ENCODE measurements around the gene VPS13D.

VPS13D gene

DNA sequence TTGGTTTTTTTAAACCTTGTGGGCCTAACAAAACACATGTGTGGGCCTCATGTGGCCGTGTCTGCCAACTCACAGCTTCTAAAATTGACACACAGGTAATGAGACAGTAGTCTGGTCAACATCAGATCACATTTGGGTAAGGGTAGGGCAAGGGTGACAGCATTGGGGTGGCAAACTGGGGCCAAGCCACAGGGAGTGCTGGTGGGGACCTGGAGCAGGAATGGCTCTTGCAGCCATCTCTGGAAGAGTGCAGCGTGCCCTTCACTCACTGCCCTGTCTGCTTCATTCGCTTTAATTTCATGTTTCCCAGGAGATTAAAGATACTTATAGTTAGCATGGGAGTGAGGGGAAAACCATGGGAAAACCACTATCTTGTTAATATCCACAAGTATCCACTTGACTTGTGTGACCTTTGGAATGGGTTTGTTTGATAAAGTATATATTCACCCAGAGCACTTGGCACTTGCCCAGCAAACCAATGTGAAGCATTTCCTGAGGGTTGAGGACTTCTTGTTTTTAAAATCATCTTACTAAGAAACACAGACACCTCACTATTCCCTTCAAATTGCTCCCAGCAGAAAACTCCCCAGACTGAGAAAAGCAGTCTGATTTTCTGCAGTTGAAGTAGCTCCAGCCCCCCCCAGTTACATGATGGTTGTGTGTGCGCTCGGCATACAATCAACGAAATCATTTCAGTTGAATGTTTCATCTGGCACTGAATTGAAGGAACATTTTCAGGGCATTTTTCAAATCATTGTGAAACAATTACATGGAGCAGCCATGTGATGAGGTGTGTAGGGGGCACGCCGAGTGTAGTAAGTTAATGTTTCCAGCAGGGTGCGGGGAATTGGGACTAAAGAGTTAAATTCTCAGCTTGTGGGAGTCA is 175.7 kb downstream of the VPS13D start:
- Histone ChIP-seq H3K4me1 (ENCODE audit: control insufficient read depth, insufficient read depth, low read length, unreplicated experiment) (peaks cover 22% of the 10 kb centered on the region), H3K27me3 (ENCODE audit: insufficient read depth, low read length) (no peaks in the 10 kb centered on the region), H3K79me2 (ENCODE audit: control insufficient read depth, insufficient read depth, low read length, unreplicated experiment) (no peaks in the 10 kb centered on the region), H3K4me3 (ENCODE audit: low read depth, low read length) (no peak overlapping the region), H3K27ac (ENCODE audit: low read depth, low read length) (no peak overlapping the region), H3K36me3 (ENCODE audit: insufficient read depth, low read length) (peaks cover 24% of the 10 kb centered on the region), H2AFZ (ENCODE audit: low read length, unreplicated experiment) (no peak overlapping the region)

DNA sequence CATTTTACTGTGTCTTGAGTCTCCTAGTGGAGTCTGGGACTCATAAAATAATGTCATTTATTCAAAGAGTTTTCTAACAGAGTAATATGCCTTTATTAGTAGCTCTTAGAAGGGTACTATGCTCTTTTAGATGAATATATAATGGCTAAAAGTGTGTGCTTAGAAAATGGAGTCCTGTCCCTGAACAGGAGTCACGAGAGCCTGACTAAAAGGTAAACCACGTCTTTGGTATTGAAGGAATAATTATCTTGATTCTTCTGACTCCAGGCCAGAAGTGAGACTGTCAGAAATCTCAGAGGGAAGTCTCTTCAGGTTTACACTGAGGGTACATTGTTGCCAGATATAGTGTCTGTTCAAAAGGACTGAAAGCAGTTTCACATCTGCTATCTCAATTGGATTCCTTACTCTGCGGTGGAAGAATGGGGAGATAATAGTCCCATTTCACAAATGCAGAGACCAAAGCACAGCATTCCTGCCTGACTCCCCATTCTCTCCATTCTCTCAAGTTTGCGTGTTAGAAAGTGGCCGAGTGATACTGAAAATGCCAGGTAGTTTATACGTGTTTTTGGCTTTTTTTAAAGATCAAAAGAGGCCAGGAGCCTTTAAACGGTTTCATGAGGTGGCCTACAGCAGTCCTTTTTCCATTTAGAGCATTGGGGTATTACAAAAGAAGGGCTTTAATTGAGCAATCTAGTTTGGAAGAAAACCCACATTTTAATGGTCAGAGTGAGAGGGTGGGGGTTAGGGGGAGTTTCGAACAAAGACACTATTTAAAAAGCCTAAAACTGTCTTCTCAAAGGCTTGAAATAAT is 176.6 kb downstream of the VPS13D start:
- H3K4me3 ChIP-seq (ENCODE audit: low read depth, low read length), result no peak overlapping the region

DNA sequence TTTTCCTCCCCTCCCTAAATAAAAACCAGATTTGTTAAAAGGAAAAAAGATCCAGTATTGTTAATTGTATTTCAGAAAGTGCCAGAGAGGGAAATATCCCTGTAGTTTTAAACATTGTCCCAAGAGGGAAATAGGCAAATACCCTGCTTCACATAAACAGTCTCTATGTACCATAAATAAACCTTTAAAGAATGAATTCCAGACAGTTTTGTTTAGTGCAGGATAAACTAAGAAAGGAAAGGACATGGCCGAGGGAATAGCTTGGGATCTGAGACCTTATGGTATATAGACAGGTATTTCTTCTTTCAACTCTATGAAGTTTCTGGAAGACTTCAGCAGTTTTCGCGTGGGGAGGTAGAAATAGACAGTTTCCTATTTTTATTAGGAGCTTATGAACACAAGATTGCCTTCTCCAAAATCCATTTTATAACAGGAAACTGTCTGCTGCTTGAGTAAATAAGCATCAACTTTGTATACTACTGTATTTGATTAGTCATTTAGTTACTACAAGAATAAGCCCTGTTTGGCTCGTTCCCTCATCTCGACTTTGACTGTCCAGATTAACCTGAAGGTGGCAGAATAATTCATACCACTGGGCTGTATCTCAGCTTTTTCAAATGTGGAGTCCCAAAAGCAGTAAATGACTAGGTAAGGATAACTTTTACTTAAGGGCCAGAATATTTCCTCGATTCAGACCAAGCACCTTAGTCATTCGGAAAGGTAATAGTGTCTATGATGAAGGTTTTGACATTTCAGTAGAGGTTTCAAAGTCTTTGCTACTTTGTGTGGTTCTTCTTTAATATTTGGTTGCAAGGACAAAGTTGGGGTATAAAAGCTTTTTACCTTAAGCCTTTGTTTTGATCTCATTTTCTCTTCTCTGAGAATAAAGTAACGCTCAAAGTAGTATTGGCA is 177.5 kb downstream of the VPS13D start:
- H3K27me3 ChIP-seq (ENCODE audit: insufficient read depth, low read length), result no peaks in the 10 kb centered on the region
- no peak overlapping the region for H3K27ac ChIP-seq (ENCODE audit: low read depth, low read length)
- H3K4me1 ChIP-seq (ENCODE audit: control insufficient read depth, insufficient read depth, low read length, unreplicated experiment), result peaks cover 22% of the 10 kb centered on the region
- no peak overlapping the region for H3K4me3 ChIP-seq (ENCODE audit: low read depth, low read length)
- H3K79me2 ChIP-seq (ENCODE audit: control insufficient read depth, insufficient read depth, low read length, unreplicated experiment), result no peaks in the 10 kb centered on the region
- H3K36me3 ChIP-seq (ENCODE audit: insufficient read depth, low read length), result peaks cover 28% of the 10 kb centered on the region
- no peak overlapping the region for H2AFZ ChIP-seq (ENCODE audit: low read length, unreplicated experiment)

More for the DNA sequence above, 176.6 kb downstream of the VPS13D start:
- Histone ChIP-seq H3K27ac (ENCODE audit: low read depth, low read length) (no peak overlapping the region), H3K36me3 (ENCODE audit: insufficient read depth, low read length) (peaks cover 28% of the 10 kb centered on the region), H3K79me2 (ENCODE audit: control insufficient read depth, insufficient read depth, low read length, unreplicated experiment) (no peaks in the 10 kb centered on the region), H2AFZ (ENCODE audit: low read length, unreplicated experiment) (no peak overlapping the region), H3K4me1 (ENCODE audit: control insufficient read depth, insufficient read depth, low read length, unreplicated experiment) (peaks cover 22% of the 10 kb centered on the region), H3K27me3 (ENCODE audit: insufficient read depth, low read length) (no peaks in the 10 kb centered on the region)

DNA sequence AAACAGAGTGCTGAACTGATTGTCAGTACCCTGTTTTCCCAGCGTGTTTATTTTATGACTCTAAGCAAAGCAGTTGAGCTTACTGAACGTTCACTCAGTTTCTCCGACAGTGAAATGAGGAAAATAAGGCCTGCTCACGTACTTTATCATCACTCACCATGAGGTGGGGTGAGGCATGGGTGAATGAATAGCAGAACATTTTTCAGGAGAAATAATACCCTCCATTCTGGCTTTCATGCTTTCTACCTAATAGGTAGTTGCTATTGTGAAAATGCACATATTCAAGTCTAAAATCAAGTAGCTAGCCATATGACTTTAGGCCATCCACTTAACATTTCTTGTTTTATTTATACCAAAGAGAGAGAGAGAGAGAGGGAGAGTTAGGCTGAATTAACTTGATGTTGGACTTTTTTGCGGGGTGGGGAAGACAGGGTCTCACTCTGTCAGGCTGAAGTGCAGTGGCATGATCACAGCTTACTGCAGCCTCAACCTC is 178.2 kb downstream of the VPS13D start:
- Histone ChIP-seq H3K27ac (ENCODE audit: low read depth, low read length) (no peak overlapping the region), H3K4me1 (ENCODE audit: control insufficient read depth, insufficient read depth, low read length, unreplicated experiment) (peaks cover 22% of the 10 kb centered on the region), H3K36me3 (ENCODE audit: insufficient read depth, low read length) (peaks cover 30% of the 10 kb centered on the region), H3K79me2 (ENCODE audit: control insufficient read depth, insufficient read depth, low read length, unreplicated experiment) (no peaks in the 10 kb centered on the region), H2AFZ (ENCODE audit: low read length, unreplicated experiment) (no peak overlapping the region), H3K4me3 (ENCODE audit: low read depth, low read length) (no peak overlapping the region), H3K27me3 (ENCODE audit: insufficient read depth, low read length) (no peaks in the 10 kb centered on the region)

DNA sequence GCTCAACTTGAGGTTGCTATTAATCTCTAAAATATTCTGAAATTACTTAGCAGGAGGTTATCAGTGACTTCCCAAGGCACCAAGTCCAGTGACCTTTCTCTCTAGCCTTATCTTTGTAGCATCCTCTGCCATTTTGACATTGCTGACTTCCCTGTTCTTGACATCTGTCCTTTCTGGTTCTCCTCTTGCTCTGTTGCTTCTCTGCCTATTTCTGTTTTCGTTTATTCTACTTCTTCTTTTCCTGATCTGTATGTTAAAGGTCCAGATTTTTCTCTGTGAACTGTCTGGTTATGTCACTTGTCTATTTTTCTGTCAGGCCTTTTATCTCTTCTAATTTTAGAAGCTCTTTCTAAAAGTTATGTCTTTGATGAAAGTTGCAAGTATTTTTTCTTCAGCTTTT is 178.8 kb downstream of the VPS13D start:
- Histone ChIP-seq H3K4me1 (ENCODE audit: control insufficient read depth, insufficient read depth, low read length, unreplicated experiment) (peaks cover 22% of the 10 kb centered on the region), H3K36me3 (ENCODE audit: insufficient read depth, low read length) (peaks cover 24% of the 10 kb centered on the region), H3K4me3 (ENCODE audit: low read depth, low read length) (no peak overlapping the region), H3K27ac (ENCODE audit: low read depth, low read length) (no peak overlapping the region), H3K79me2 (ENCODE audit: control insufficient read depth, insufficient read depth, low read length, unreplicated experiment) (no peaks in the 10 kb centered on the region), H3K27me3 (ENCODE audit: insufficient read depth, low read length) (no peaks in the 10 kb centered on the region), H2AFZ (ENCODE audit: low read length, unreplicated experiment) (no peak overlapping the region)

DNA sequence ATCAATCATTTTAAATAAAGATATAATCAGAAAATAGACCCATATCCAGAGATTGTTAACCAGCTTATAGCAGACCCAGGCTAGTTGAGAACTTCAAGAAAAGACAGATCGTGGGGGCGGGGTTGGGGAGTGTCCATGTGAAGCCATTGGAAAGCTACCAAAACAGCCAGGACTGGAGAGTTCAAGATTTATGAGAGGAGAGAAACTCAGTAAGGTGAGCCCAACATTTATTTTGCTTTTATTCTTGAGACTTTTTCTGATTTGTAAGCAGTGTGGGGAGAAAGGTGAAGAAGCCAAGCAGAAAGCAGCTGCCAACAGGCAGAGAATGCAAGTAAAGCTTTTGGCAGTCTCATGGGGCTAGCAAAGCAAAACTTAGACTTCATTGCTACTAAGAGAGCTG is 179.9 kb downstream of the VPS13D start:
- Histone ChIP-seq H3K27me3 (ENCODE audit: insufficient read depth, low read length) (no peaks in the 10 kb centered on the region), H3K36me3 (ENCODE audit: insufficient read depth, low read length) (peaks cover 18% of the 10 kb centered on the region), H3K27ac (ENCODE audit: low read depth, low read length) (no peak overlapping the region), H3K4me3 (ENCODE audit: low read depth, low read length) (no peak overlapping the region), H3K79me2 (ENCODE audit: control insufficient read depth, insufficient read depth, low read length, unreplicated experiment) (no peaks in the 10 kb centered on the region), H3K4me1 (ENCODE audit: control insufficient read depth, insufficient read depth, low read length, unreplicated experiment) (peaks cover 22% of the 10 kb centered on the region), H2AFZ (ENCODE audit: low read length, unreplicated experiment) (no peak overlapping the region)

DNA sequence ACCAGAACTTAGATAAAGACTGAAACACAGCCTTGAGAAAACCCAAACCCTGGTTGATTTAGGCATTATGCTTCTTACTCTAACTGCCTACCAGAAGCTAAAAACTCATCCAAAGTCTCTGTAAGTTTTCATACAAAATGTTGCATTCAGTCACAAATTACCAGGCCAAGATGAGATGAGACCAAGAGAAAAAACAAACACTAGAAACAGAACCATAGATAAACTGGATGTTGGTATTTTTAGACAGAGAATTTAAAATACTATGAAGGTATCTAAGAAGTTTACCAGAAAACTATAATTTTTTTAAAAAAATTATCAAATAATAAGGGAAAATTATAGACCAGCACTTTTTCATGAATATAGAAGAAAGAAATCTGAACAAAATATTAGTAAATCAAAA is 180.5 kb downstream of the VPS13D start:
- H3K36me3 ChIP-seq (ENCODE audit: insufficient read depth, low read length), result peaks cover 18% of the 10 kb centered on the region

DNA sequence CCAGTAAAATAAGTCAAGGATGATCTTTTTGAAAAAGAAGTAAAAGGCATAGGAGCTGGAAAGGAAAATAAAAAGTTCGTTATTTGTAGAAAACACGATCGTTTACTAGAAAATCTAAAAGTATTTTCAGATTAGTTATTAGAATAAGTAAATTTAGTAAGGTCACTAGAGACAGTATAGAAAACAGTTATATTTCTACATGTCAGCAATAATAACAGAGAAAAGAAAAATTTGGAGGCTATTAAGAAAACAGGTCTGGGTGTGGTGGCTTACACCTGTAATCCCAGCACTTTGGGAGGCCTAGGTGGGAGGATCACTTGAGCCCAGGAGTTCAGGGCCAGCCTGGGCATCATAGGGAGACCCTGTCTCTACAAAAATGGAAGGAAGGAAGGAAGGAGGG is 181.3 kb downstream of the VPS13D start:
- Histone ChIP-seq H2AFZ (ENCODE audit: low read length, unreplicated experiment) (no peak overlapping the region), H3K4me3 (ENCODE audit: low read depth, low read length) (no peak overlapping the region)

More for the DNA sequence above, 180.5 kb downstream of the VPS13D start:
- H3K4me3 ChIP-seq (ENCODE audit: low read depth, low read length), result no peak overlapping the region
- H3K79me2 ChIP-seq (ENCODE audit: control insufficient read depth, insufficient read depth, low read length, unreplicated experiment), result no peaks in the 10 kb centered on the region
- no peak overlapping the region for H3K27ac ChIP-seq (ENCODE audit: low read depth, low read length)
- H2AFZ ChIP-seq (ENCODE audit: low read length, unreplicated experiment), result no peak overlapping the region
- H3K27me3 ChIP-seq (ENCODE audit: insufficient read depth, low read length), result no peaks in the 10 kb centered on the region
- peaks cover 19% of the 10 kb centered on the region for H3K4me1 ChIP-seq (ENCODE audit: control insufficient read depth, insufficient read depth, low read length, unreplicated experiment)

DNA sequence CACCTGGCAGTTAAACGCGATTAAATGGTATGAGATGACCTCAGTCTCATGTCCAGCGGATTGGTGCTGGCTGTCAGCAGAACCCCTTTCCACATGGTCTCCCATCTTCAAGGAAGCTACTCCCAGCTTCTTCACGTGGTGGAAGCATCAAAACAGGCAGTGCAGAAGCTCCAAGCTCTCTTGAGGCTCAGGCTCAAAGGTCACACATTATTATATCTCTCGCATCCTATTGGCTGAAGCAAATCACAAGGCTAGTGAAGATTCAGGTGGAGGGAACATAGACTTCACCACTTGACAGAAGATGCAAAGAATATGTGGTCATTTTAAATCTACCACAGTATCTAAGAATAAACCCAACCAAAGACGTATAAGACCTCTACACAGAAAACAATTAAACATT is 181.9 kb downstream of the VPS13D start:
- Histone ChIP-seq H3K4me1 (ENCODE audit: control insufficient read depth, insufficient read depth, low read length, unreplicated experiment) (peaks cover 5% of the 10 kb centered on the region), H3K36me3 (ENCODE audit: insufficient read depth, low read length) (peaks cover 20% of the 10 kb centered on the region), H3K27me3 (ENCODE audit: insufficient read depth, low read length) (no peaks in the 10 kb centered on the region)

More for the DNA sequence above, 181.3 kb downstream of the VPS13D start:
- no peaks in the 10 kb centered on the region for H3K27me3 ChIP-seq (ENCODE audit: insufficient read depth, low read length)
- peaks cover 18% of the 10 kb centered on the region for H3K36me3 ChIP-seq (ENCODE audit: insufficient read depth, low read length)
- no peak overlapping the region for H3K27ac ChIP-seq (ENCODE audit: low read depth, low read length)
- H3K4me1 ChIP-seq (ENCODE audit: control insufficient read depth, insufficient read depth, low read length, unreplicated experiment), result peaks cover 11% of the 10 kb centered on the region
- H3K79me2 ChIP-seq (ENCODE audit: control insufficient read depth, insufficient read depth, low read length, unreplicated experiment), result no peaks in the 10 kb centered on the region

DNA sequence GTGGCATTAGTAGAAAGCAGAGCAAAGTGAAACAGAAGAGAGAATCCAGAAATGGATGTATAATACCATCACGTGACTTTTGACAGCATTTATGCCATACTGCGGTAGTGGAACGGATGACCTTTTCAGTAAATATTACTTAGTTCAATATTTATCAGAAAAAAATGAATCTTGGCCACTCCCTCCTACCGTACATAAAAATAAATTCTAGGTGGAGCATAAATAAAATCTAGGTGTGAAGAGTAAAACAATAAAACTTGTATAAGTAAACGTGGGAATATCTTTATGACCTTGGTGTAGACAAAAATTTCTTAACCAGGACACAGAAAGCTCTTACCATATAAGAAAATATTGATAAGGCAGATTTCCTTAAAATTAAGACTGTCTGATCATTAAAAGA is 182.6 kb downstream of the VPS13D start:
- Histone ChIP-seq H2AFZ (ENCODE audit: low read length, unreplicated experiment) (no peak overlapping the region), H3K36me3 (ENCODE audit: insufficient read depth, low read length) (peaks cover 27% of the 10 kb centered on the region), H3K79me2 (ENCODE audit: control insufficient read depth, insufficient read depth, low read length, unreplicated experiment) (no peaks in the 10 kb centered on the region), H3K4me1 (ENCODE audit: control insufficient read depth, insufficient read depth, low read length, unreplicated experiment) (no peaks in the 10 kb centered on the region), H3K27me3 (ENCODE audit: insufficient read depth, low read length) (no peaks in the 10 kb centered on the region), H3K4me3 (ENCODE audit: low read depth, low read length) (no peak overlapping the region), H3K27ac (ENCODE audit: low read depth, low read length) (no peak overlapping the region)

More for the DNA sequence above, 181.9 kb downstream of the VPS13D start:
- H2AFZ ChIP-seq (ENCODE audit: low read length, unreplicated experiment), result no peak overlapping the region
- no peak overlapping the region for H3K27ac ChIP-seq (ENCODE audit: low read depth, low read length)
- no peaks in the 10 kb centered on the region for H3K79me2 ChIP-seq (ENCODE audit: control insufficient read depth, insufficient read depth, low read length, unreplicated experiment)
- H3K4me3 ChIP-seq (ENCODE audit: low read depth, low read length), result no peak overlapping the region

Data from ACC112 (cell line).